ENCODE measurements around the gene SND1. TPM values are rescaled to one million over a fixed set of nuclear protein-coding genes. Genes with fewer than 3 reads are reported as not detected.

The SND1 gene
- total and polyA plus RNA-seq, 2 donors from 2014 or later: 83.0 to 154 TPM

DNA sequence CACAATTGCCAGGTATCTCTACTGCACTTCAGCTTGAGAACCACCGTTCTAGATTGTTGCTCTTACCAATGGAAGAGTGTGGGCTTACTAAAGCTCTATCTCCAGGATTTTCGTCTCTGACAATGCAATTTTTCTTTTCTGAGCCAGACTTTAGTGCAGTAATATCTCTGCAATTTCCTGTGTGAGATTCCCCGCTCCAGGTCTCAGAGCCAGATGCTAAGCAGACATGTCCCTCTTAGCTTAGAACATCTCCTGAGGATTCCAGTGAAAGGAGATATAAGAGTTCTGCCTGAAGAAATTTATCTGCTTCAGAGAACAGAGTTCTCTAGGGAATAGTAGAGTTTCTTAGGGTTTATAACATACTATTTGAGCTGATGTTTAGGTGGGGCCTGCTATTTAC, 82.0 kb downstream of the SND1 start:
- H3K4me1 ChIP-seq (ENCODE audit: control insufficient read depth in 2 of 3, insufficient read depth in 2 of 3, low read depth in 1 of 3, low read length in 3 of 3): no peaks in the 10 kb centered on the region
- DNase-seq: no peak
- H3K27me3 ChIP-seq (ENCODE audit: control insufficient read depth, insufficient read depth, low read length): no peaks in the 10 kb centered on the region
- no peak for FAIRE-seq
- no peak overlapping the region for H3K4me3 ChIP-seq (ENCODE audit: low read length in 3 of 3)
- H3K9ac ChIP-seq (ENCODE audit: low read length in 3 of 3): no peak overlapping the region
- TF ChIP-seq, protein P1, sequence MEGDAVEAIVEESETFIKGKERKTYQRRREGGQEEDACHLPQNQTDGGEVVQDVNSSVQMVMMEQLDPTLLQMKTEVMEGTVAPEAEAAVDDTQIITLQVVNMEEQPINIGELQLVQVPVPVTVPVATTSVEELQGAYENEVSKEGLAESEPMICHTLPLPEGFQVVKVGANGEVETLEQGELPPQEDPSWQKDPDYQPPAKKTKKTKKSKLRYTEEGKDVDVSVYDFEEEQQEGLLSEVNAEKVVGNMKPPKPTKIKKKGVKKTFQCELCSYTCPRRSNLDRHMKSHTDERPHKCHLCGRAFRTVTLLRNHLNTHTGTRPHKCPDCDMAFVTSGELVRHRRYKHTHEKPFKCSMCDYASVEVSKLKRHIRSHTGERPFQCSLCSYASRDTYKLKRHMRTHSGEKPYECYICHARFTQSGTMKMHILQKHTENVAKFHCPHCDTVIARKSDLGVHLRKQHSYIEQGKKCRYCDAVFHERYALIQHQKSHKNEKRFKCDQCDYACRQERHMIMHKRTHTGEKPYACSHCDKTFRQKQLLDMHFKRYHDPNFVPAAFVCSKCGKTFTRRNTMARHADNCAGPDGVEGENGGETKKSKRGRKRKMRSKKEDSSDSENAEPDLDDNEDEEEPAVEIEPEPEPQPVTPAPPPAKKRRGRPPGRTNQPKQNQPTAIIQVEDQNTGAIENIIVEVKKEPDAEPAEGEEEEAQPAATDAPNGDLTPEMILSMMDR (IDR thresholded peaks at IDR 0.05; ENCODE audit: borderline replicate concordance, extremely low read depth, insufficient read depth): no peak
- no peaks in the 10 kb centered on the region for H3K9me3 ChIP-seq (ENCODE audit: control insufficient read depth in 2 of 3, insufficient read depth in 1 of 3, low read length in 3 of 3)
- H3K27ac ChIP-seq (ENCODE audit: low read depth in 2 of 2, low read length in 2 of 2): no peak overlapping the region
- H3K36me3 ChIP-seq (ENCODE audit: control insufficient read depth in 2 of 3, insufficient read depth in 3 of 3, low read length in 3 of 3): peaks cover 0 to 3% (median 0%) of the 10 kb centered on the region in 3 donors
- intact Hi-C loops (cut with DNase I): no loop called here

DNA sequence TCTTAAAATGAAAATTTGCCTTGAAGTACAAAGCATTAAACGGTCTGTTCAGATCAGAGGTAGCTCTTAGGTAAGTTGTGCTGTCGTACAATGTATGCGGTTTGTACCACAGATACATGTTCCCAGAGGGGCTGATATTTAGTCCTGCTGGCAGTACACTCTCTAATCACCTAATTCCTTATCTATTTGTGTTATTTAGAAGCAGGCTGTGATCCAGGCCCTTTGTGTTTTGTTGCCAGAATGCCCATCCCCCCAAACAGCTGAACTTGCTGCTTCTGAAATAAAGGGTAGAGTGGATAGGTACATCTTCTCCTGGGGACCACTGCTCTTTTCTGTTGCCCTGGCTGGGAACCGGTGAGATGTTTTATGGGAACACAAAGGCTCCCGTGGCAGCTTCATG, 84.5 kb downstream of the SND1 start:
- H3K9ac ChIP-seq (ENCODE audit: low read length in 3 of 3): no peak overlapping the region
- peaks cover 0 to 3% (median 0%) of the 10 kb centered on the region in 3 donors for H3K36me3 ChIP-seq (ENCODE audit: control insufficient read depth in 2 of 3, insufficient read depth in 3 of 3, low read length in 3 of 3)
- H3K4me3 ChIP-seq (ENCODE audit: low read length in 3 of 3): no peak overlapping the region
- DNase-seq: no peak
- intact Hi-C loops (cut with DNase I): no loop called here
- no peaks in the 10 kb centered on the region for H3K4me1 ChIP-seq (ENCODE audit: control insufficient read depth in 2 of 3, insufficient read depth in 2 of 3, low read depth in 1 of 3, low read length in 3 of 3)
- FAIRE-seq: no peak
- TF ChIP-seq, protein P1 (IDR thresholded peaks at IDR 0.05; ENCODE audit: borderline replicate concordance, extremely low read depth, insufficient read depth): no peak
- H3K9me3 ChIP-seq (ENCODE audit: control insufficient read depth in 2 of 3, insufficient read depth in 1 of 3, low read length in 3 of 3): no peaks in the 10 kb centered on the region
- no peak overlapping the region for H3K27ac ChIP-seq (ENCODE audit: low read depth in 2 of 2, low read length in 2 of 2)
- H3K27me3 ChIP-seq (ENCODE audit: control insufficient read depth, insufficient read depth, low read length): no peaks in the 10 kb centered on the region

DNA sequence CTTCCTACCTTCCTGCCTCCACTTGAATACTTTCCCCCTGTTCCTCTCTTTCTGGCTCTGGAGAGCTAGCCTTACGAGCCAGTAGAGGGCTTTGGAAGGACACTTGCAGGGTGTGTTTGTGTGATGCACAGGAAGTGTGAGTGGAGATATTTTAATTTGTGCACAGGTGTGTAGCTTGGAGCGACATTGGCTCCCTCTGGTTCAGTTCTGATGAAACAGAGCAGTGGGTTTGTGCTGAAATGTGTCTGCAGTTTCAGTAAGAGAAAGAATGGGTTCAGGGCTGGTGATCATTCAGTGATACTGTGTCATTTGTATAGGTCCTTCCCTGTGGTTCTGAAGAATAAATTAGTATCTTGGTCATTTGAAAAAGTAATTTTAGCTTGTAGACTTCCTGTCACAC, 86.9 kb downstream of the SND1 start:
- no peak overlapping the region for H3K9ac ChIP-seq (ENCODE audit: low read length in 3 of 3)
- intact Hi-C loops (cut with DNase I): no loop called here
- H3K4me1 ChIP-seq (ENCODE audit: control insufficient read depth in 2 of 3, insufficient read depth in 2 of 3, low read depth in 1 of 3, low read length in 3 of 3): peaks cover 0 to 3% (median 0%) of the 10 kb centered on the region in 3 donors
- DNase-seq: no peak
- no peak for FAIRE-seq
- TF ChIP-seq, protein P1 (IDR thresholded peaks at IDR 0.05; ENCODE audit: borderline replicate concordance, extremely low read depth, insufficient read depth): no peak
- no peak overlapping the region for H3K27ac ChIP-seq (ENCODE audit: low read depth in 2 of 2, low read length in 2 of 2)
- no peaks in the 10 kb centered on the region for H3K9me3 ChIP-seq (ENCODE audit: control insufficient read depth in 2 of 3, insufficient read depth in 1 of 3, low read length in 3 of 3)
- H3K27me3 ChIP-seq (ENCODE audit: control insufficient read depth, insufficient read depth, low read length): no peaks in the 10 kb centered on the region
- no peaks in the 10 kb centered on the region for H3K36me3 ChIP-seq (ENCODE audit: control insufficient read depth in 2 of 3, insufficient read depth in 3 of 3, low read length in 3 of 3)
- no peak overlapping the region for H3K4me3 ChIP-seq (ENCODE audit: low read length in 3 of 3)

DNA sequence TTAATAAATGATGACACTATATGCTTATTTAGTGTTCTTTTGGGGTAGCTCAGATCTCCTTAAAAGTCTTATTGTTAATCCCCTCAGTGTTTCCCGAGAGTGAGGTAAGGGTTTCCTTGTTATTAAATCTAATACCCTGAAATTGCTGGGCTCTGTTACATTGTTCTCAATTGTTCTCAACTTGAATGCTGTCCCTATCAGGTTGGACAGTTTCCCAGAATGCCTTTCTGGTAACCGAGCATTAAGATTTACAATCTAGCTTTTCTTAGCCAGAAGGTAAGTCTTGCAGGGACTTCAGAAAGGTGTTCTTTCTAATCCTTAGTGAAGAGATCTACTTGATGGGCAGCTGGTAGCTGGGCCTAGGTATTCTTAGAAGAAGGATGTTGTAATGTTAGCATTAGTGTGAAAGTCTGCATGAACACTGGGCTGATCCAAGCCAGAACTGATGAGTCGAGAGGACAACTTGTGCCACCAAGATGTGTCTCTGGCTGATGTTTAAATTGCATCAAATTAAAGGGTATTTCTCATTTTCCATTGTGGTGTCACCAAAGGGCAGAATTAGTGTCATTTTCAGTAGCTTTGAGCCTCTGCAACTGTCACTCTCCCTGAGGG, 89.9 kb downstream of the SND1 start:
- no peak overlapping the region for H3K9ac ChIP-seq (ENCODE audit: low read length in 3 of 3)
- TF ChIP-seq, protein P1 (IDR thresholded peaks at IDR 0.05; ENCODE audit: borderline replicate concordance, extremely low read depth, insufficient read depth): no peak
- peaks cover 0 to 3% (median 0%) of the 10 kb centered on the region in 3 donors for H3K4me1 ChIP-seq (ENCODE audit: control insufficient read depth in 2 of 3, insufficient read depth in 2 of 3, low read depth in 1 of 3, low read length in 3 of 3)
- H3K36me3 ChIP-seq (ENCODE audit: control insufficient read depth in 2 of 3, insufficient read depth in 3 of 3, low read length in 3 of 3): peaks cover 0 to 2% (median 0%) of the 10 kb centered on the region in 3 donors
- no peak overlapping the region for H3K4me3 ChIP-seq (ENCODE audit: low read length in 3 of 3)
- FAIRE-seq: no peak
- H3K27ac ChIP-seq (ENCODE audit: low read depth in 2 of 2, low read length in 2 of 2): no peak overlapping the region
- intact Hi-C loops (cut with DNase I): no loop called here
- no peaks in the 10 kb centered on the region for H3K9me3 ChIP-seq (ENCODE audit: control insufficient read depth in 2 of 3, insufficient read depth in 1 of 3, low read length in 3 of 3)
- DNase-seq: no peak
- no peaks in the 10 kb centered on the region for H3K27me3 ChIP-seq (ENCODE audit: control insufficient read depth, insufficient read depth, low read length)

Measured in kidney (tissue), 14 donors.